SK-N-SH (cell line): ENCODE data around the gene PPP2R5C.

Source experiments
- FOXM1 ChIP-seq: IDR thresholded peaks from 2 replicates; pipeline ENCODE4 v1.4.0; 2012; ENCODE audit warnings: low read depth, mild to moderate bottlenecking
- GABPA ChIP-seq: IDR thresholded peaks from 2 replicates; pipeline ENCODE4 v1.4.0; 2012; ENCODE audit warnings: low read depth, mild to moderate bottlenecking
- MXI1 ChIP-seq: IDR thresholded peaks from 2 replicates; pipeline ENCODE4 v1.6.1; 2012; ENCODE audit warnings: mild to moderate bottlenecking, low read depth, low read length, improper control_type of control experiment
- POLR2AphosphoS5 ChIP-seq: IDR thresholded peaks from 2 replicates; pipeline ENCODE4 v1.6.1; 2012; ENCODE audit warnings: low read depth, low read length
- RAD21 ChIP-seq: IDR thresholded peaks from 2 replicates; pipeline ENCODE4 v1.6.1; 2012; ENCODE audit warnings: mild to moderate bottlenecking, low read length
- RXRA ChIP-seq: IDR thresholded peaks from 2 replicates; pipeline ENCODE4 v1.4.0; 2012; ENCODE audit warnings: low read depth, mild to moderate bottlenecking, borderline replicate concordance
- TF ChIP-seq, protein P1 (sequence below): IDR thresholded peaks from 2 replicates; pipeline ENCODE4 v1.4.0; 2012; ENCODE audit warnings: low read depth
- TF ChIP-seq, protein P2 (sequence below): fragments of 200-600 bp; sonication (generic); IDR thresholded peaks from 2 replicates; pipeline ENCODE4 v1.6.1; 2017; ENCODE audit warnings: antibody characterized with exemption, mild to moderate bottlenecking, moderate library complexity
- TF ChIP-seq, protein P3 (sequence below): IDR thresholded peaks from 2 replicates; pipeline ENCODE4 v1.4.0; 2012; ENCODE audit warnings: low read depth, borderline replicate concordance
- TF ChIP-seq, protein P4 (sequence below): IDR thresholded peaks from 2 replicates; pipeline ENCODE4 v1.4.0; 2012; ENCODE audit warnings: low read depth, borderline replicate concordance
- TF ChIP-seq, protein P5 (sequence below): fragments of 150-350 bp; IDR thresholded peaks from 2 replicates; pipeline ENCODE4 v1.6.1; 2016; ENCODE audit warnings: mild to moderate bottlenecking, low read depth, low read length

DNA sequence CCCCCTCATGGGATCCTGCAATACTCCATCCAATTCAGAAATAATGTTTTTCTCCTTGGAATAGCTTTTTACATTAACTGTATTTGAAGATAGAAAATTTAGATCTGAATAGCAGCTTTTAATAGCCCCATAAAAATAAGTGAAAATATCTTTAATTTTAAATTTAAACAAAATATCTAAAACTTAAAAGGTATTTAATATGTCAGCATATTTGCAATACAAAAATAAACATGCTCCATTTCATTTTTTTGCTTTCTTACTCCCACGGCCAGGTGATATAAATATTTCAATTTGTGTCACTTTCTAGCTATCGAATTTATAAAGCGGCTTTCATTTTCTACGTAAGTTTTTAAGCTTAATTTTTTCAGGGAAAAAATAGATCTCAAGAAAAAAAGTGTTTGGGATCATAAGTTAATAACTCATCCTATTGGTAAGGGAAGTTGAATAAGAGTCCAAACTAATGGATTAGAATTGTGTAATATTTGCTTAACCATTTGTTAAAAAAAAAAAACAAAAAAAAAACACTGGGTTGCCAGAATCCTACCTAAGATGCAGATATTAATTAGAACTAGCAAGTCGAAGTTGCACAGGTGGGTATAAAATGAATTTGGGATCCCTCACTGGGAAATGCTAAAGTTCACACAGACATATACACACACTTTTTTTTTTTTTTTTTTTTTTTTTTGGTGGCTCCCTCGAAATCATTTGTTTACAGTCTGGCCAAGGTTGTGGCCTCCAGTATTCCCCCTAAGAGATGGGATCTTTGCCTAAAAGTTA is 47.6 kb downstream of the PPP2R5C start:
- TF ChIP-seq, protein P1, sequence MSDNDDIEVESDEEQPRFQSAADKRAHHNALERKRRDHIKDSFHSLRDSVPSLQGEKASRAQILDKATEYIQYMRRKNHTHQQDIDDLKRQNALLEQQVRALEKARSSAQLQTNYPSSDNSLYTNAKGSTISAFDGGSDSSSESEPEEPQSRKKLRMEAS: no peak
- TF ChIP-seq POLR2AphosphoS5 (no peak), MXI1 (no peak), GABPA (no peak), FOXM1 (no peak), RAD21 (no peak), RXRA (no peak)
- TF ChIP-seq, protein P2, sequence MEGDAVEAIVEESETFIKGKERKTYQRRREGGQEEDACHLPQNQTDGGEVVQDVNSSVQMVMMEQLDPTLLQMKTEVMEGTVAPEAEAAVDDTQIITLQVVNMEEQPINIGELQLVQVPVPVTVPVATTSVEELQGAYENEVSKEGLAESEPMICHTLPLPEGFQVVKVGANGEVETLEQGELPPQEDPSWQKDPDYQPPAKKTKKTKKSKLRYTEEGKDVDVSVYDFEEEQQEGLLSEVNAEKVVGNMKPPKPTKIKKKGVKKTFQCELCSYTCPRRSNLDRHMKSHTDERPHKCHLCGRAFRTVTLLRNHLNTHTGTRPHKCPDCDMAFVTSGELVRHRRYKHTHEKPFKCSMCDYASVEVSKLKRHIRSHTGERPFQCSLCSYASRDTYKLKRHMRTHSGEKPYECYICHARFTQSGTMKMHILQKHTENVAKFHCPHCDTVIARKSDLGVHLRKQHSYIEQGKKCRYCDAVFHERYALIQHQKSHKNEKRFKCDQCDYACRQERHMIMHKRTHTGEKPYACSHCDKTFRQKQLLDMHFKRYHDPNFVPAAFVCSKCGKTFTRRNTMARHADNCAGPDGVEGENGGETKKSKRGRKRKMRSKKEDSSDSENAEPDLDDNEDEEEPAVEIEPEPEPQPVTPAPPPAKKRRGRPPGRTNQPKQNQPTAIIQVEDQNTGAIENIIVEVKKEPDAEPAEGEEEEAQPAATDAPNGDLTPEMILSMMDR: no peak
- TF ChIP-seq, protein P3, sequence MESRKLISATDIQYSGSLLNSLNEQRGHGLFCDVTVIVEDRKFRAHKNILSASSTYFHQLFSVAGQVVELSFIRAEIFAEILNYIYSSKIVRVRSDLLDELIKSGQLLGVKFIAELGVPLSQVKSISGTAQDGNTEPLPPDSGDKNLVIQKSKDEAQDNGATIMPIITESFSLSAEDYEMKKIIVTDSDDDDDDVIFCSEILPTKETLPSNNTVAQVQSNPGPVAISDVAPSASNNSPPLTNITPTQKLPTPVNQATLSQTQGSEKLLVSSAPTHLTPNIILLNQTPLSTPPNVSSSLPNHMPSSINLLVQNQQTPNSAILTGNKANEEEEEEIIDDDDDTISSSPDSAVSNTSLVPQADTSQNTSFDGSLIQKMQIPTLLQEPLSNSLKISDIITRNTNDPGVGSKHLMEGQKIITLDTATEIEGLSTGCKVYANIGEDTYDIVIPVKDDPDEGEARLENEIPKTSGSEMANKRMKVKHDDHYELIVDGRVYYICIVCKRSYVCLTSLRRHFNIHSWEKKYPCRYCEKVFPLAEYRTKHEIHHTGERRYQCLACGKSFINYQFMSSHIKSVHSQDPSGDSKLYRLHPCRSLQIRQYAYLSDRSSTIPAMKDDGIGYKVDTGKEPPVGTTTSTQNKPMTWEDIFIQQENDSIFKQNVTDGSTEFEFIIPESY: no peak
- TF ChIP-seq, protein P4, sequence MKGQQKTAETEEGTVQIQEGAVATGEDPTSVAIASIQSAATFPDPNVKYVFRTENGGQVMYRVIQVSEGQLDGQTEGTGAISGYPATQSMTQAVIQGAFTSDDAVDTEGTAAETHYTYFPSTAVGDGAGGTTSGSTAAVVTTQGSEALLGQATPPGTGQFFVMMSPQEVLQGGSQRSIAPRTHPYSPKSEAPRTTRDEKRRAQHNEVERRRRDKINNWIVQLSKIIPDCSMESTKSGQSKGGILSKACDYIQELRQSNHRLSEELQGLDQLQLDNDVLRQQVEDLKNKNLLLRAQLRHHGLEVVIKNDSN: no peak
- TF ChIP-seq, protein P5, sequence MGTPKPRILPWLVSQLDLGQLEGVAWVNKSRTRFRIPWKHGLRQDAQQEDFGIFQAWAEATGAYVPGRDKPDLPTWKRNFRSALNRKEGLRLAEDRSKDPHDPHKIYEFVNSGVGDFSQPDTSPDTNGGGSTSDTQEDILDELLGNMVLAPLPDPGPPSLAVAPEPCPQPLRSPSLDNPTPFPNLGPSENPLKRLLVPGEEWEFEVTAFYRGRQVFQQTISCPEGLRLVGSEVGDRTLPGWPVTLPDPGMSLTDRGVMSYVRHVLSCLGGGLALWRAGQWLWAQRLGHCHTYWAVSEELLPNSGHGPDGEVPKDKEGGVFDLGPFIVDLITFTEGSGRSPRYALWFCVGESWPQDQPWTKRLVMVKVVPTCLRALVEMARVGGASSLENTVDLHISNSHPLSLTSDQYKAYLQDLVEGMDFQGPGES: no peak
